Kidney (tissue), 14 donors: Measurements from ENCODE around the gene POLR2L. TPM values are rescaled to one million over a fixed set of nuclear protein-coding genes. Genes with fewer than 3 reads are reported as not detected.

ENCODE experiments used
- DNase-seq, 5 donors: peaks; one replicate each; pipeline ENCODE4 v3.0.0-alpha.2; 2013 to 2020
- FAIRE-seq: peaks from 2 replicates; lab custom pipeline; 2012; peaks lifted over from hg19 to GRCh38; lab: Jason Lieb, UNC
- H3K27ac ChIP-seq, 2 donors: one replicate each; pipeline ENCODE4 v1.7.0; 2013; ENCODE audit warnings: low read depth in 2 of 2, low read length in 2 of 2, inconsistent platforms in 1 of 2
- H3K27me3 ChIP-seq: one replicate; pipeline ENCODE4 v1.7.1; 2013; ENCODE audit warnings: low read length, inconsistent platforms; ENCODE audit not compliant: control insufficient read depth, insufficient read depth
- H3K36me3 ChIP-seq, 3 donors: one replicate each; pipeline versions ENCODE4 v1.7.0 to v1.7.1; 2013; ENCODE audit warnings: low read length in 3 of 3, control low read depth in 1 of 3, inconsistent platforms in 1 of 3; ENCODE audit not compliant: insufficient read depth in 3 of 3, control insufficient read depth in 2 of 3
- H3K4me1 ChIP-seq, 3 donors: one replicate each; pipeline versions ENCODE4 v1.7.0 to v1.7.1; 2013; ENCODE audit warnings: low read length in 3 of 3, inconsistent platforms in 1 of 3, low read depth in 1 of 3; ENCODE audit not compliant: control insufficient read depth in 2 of 3, insufficient read depth in 2 of 3
- H3K4me3 ChIP-seq, 3 donors: one replicate each; pipeline versions ENCODE4 v1.7.0 to v1.8.1; 2013; ENCODE audit warnings: low read length in 3 of 3, control low read depth in 1 of 3, inconsistent platforms in 1 of 3
- H3K9ac ChIP-seq, 3 donors: one replicate each; pipeline versions ENCODE4 v1.7.0 to v1.7.1; 2013; ENCODE audit warnings: low read length in 3 of 3, control low read depth in 1 of 3, inconsistent platforms in 1 of 3
- H3K9me3 ChIP-seq, 3 donors: one replicate each; pipeline versions ENCODE4 v1.7.0 to v1.7.1; 2013; ENCODE audit warnings: low read length in 3 of 3, control low read depth in 1 of 3, inconsistent platforms in 1 of 3; ENCODE audit not compliant: control insufficient read depth in 2 of 3, insufficient read depth in 1 of 3
- intact Hi-C: fragments of 100-400 bp; cut with DNase I; formaldehyde crosslinking; loops from one replicate; pipeline ENCODE4 v1.11.1; 2022
- polyA plus RNA-seq: library from polyadenylated mRNA; stranded (reverse); fragments of 350-450 nt; fragmentation: Illumina TruSeq; extraction: RNeasy Lipid Tissue Mini Kit (QIAGEN cat#74804); gene quantifications from one replicate; pipeline ENCODE4 v1.2.3, GENCODE V29; 2014; ENCODE audit warnings: low read depth, low replicate concordance; ENCODE audit not compliant: insufficient read depth
- total RNA-seq: library from RNA; stranded (reverse); fragmentation: NEBNext Ultra II Directional; extraction: Animal tissue kit (Norgen Biotek cat#: 25700); gene quantifications from one replicate; pipeline ENCODE4 v1.2.1, GENCODE V29; 2021
- TF ChIP-seq, protein P1 (sequence below): IDR thresholded peaks from 3 replicates; pipeline ENCODE4 v1.5.1; 2012; ENCODE audit warnings: mild to moderate bottlenecking, moderate library complexity, borderline replicate concordance; ENCODE audit not compliant: insufficient read depth; ENCODE audit errors: extremely low read depth
- donor health status: control.
- donor health status: control.
- donor health status: control.
- donor health status: control.
- donor health status: control.
- donor health status: DM: yes; HTN: yes; CAD: no.
- donor health status: Normal renal cell carcinoma (clear cell type).

POLR2L gene
- total and polyA plus RNA-seq, 2 donors from 2014 or later, result 107 to 376 TPM

DNA sequence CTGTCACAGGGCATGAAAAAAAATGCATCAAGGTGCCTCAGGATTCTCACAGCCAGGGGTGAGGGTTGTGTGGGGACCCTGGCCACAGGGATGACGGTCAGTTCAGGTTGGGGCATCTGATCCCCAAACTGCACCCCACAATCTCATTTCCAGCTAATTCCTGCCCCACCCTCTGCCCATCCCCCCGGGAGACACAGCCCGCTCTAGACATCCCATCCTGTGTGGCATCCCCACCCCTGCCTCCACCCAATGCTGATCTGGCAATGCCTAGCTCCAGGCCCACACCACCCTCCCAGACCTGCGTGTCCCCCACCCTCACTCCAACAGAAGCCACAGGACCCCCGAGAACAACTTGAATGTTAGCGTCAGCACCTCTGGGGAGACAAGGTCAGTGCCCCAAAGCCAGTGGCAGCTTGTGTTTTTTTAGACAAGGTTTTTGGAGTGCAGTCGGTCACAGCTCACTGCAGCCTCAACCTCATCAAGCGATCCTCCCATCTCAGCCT, 25.6 kb upstream of the POLR2L start:
- no peaks in the 10 kb centered on the region for H3K27me3 ChIP-seq
- FAIRE-seq, result no peak
- TF ChIP-seq, protein P1, sequence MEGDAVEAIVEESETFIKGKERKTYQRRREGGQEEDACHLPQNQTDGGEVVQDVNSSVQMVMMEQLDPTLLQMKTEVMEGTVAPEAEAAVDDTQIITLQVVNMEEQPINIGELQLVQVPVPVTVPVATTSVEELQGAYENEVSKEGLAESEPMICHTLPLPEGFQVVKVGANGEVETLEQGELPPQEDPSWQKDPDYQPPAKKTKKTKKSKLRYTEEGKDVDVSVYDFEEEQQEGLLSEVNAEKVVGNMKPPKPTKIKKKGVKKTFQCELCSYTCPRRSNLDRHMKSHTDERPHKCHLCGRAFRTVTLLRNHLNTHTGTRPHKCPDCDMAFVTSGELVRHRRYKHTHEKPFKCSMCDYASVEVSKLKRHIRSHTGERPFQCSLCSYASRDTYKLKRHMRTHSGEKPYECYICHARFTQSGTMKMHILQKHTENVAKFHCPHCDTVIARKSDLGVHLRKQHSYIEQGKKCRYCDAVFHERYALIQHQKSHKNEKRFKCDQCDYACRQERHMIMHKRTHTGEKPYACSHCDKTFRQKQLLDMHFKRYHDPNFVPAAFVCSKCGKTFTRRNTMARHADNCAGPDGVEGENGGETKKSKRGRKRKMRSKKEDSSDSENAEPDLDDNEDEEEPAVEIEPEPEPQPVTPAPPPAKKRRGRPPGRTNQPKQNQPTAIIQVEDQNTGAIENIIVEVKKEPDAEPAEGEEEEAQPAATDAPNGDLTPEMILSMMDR, result no peak
- no peak for DNase-seq
- H3K9ac ChIP-seq, result no peak overlapping the region
- H3K4me3 ChIP-seq, result no peak overlapping the region
- peaks cover 0 to 8% (median 4%) of the 10 kb centered on the region in 3 donors for H3K4me1 ChIP-seq
- intact Hi-C loops, result no loop called here
- H3K9me3 ChIP-seq, result no peaks in the 10 kb centered on the region
- no peaks in the 10 kb centered on the region for H3K36me3 ChIP-seq
- H3K27ac ChIP-seq, result no peak overlapping the region

DNA sequence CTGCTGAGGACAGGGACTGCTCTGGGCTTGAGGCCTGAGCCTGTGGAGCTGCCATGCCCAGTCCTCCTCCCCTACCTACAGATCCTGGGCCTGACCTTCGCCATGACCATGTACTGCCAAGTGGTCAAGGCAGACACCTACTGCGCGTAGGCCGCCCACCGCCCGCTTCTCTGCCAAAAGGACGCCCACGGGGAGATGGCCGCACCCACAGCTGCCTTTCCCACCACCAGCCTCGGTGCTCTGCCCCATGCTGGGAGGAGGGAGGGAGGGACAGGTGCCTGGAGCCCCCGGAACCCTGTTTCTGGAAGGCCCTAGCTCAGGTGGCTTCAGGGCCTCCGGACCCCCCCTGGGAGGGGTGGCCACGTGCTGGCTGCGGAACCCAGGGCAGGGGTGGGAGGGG, 24.2 kb upstream of the POLR2L start:
- no peaks in the 10 kb centered on the region for H3K27me3 ChIP-seq
- no peaks in the 10 kb centered on the region for H3K36me3 ChIP-seq
- intact Hi-C loops, result no loop called here

DNA sequence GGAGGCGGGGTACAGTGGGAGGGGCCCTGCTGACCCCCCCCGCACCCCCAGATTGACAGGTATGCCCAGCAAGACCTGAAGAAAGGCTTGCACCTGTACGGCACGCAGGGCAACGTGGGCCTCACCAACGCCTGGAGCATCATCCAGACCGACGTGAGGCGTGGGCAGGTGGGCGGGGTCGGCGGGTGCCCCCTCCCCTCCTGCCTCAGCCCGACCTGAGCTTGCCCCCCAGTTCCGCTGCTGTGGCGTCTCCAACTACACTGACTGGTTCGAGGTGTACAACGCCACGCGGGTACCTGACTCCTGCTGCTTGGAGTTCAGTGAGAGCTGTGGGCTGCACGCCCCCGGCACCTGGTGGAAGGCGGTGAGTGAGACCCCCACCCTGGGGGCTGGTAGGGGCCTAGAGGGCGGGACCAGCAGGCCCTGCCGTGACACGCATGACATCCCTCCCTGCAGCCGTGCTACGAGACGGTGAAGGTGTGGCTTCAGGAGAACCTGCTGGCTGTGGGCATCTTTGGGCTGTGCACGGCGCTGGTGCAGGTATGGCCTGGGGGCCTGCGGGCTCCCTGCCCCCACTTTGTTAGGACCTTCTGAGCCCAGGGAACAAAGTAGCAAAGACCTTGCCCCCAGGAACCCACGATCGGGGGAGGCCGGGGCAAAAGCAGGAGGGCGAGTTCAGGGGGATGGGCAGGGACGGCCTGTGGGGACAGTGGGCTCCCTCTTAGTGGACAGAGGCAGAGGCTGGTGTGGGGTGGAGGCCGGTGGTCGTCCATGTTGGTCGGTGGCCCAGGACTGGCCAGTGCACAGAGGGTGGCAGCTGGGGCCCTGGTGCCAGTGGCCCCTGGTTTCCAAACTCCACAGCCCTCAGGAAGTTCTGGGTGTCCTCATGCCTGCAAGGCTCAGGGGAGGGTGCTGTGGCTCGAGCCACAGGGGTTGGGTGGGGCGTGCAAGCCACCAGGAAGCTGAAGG, 23.4 kb upstream of the POLR2L start:
- DNase-seq (peak in 2 of 5 donors; percentile 31 to 70), FAIRE-seq (no peak)
- Histone ChIP-seq H3K4me1 (peaks cover 0 to 18% (median 8%) of the 10 kb centered on the region in 3 donors), H3K9me3 (no peaks in the 10 kb centered on the region), H3K4me3 (no peak overlapping the region), H3K27me3 (no peaks in the 10 kb centered on the region), H3K27ac (no peak overlapping the region), H3K9ac (no peak overlapping the region), H3K36me3 (no peaks in the 10 kb centered on the region)
- TF ChIP-seq, protein P1, result no peak
- intact Hi-C loops, result no loop called here

More for the DNA sequence above, 24.2 kb upstream of the POLR2L start:
- Histone ChIP-seq H3K27ac (no peak overlapping the region), H3K9me3 (no peaks in the 10 kb centered on the region), H3K9ac (no peak overlapping the region), H3K4me1 (peaks cover 0 to 18% (median 8%) of the 10 kb centered on the region in 3 donors), H3K4me3 (no peak overlapping the region)
- FAIRE-seq, result no peak
- TF ChIP-seq, protein P1, result no peak
- no peak for DNase-seq
